GM21360 (cell line): ENCODE measurements around the gene PPP1R9A.
"Not testable (repeated sequence)": the region's sequence is repeated elsewhere in the genome, so short reads cannot be mapped to it uniquely, and the experiment has no call there.

ENCODE experiments used
- ATAC-seq: cut with Tn5 transposase; IDR thresholded peaks from one replicate; pipeline ENCODE4 v1.9.1; 2021; ENCODE audit warnings: mild to moderate bottlenecking, moderate library complexity; ENCODE audit not compliant: unreplicated experiment

PPP1R9A gene

GRCh38 chr7:94972296-94972695 is 64.9 kb downstream of the PPP1R9A start:
- no peak for ATAC-seq

GRCh38 chr7:94973844-94974243 is 66.5 kb downstream of the PPP1R9A start:
- ATAC-seq: no peak

GRCh38 chr7:94974423-94974822 is 67.0 kb downstream of the PPP1R9A start:
- ATAC-seq: no peak

GRCh38 chr7:94975336-94975735 is 67.9 kb downstream of the PPP1R9A start:
- ATAC-seq: no peak

GRCh38 chr7:94980418-94981142 is 73.2 kb downstream of the PPP1R9A start:
- ATAC-seq: no peak

- ATAC-seq: no peak
These were observed 88.5 kb downstream of the PPP1R9A start for GRCh38 chr7:94995921-94996320.

- no peak for ATAC-seq
These were observed 89.0 kb downstream of the PPP1R9A start for GRCh38 chr7:94996369-94996768.

GRCh38 chr7:94997547-94997946 is 90.2 kb downstream of the PPP1R9A start:
- ATAC-seq: no peak

- ATAC-seq: no peak
These were observed 91.1 kb downstream of the PPP1R9A start for GRCh38 chr7:94998266-94999068.

- ATAC-seq: no peak
These were observed 91.6 kb downstream of the PPP1R9A start for GRCh38 chr7:94999069-94999351.

GRCh38 chr7:94999601-95000000 is 92.2 kb downstream of the PPP1R9A start:
- ATAC-seq: not testable (repeated sequence)

- no peak for ATAC-seq
These were observed 93.9 kb downstream of the PPP1R9A start for GRCh38 chr7:95001258-95001657.

- ATAC-seq: no peak
These were observed 94.6 kb downstream of the PPP1R9A start for GRCh38 chr7:95001815-95002561.

GRCh38 chr7:95002775-95003174 is 95.4 kb downstream of the PPP1R9A start:
- no peak for ATAC-seq

GRCh38 chr7:95004618-95005247 is 97.3 kb downstream of the PPP1R9A start:
- ATAC-seq: no peak

- no peak for ATAC-seq
These were observed 98.6 kb downstream of the PPP1R9A start for GRCh38 chr7:95006010-95006409.

GRCh38 chr7:95008773-95009172 is 101.4 kb downstream of the PPP1R9A start:
- ATAC-seq: not testable (repeated sequence)

GRCh38 chr7:95011146-95011928 is 103.9 kb downstream of the PPP1R9A start:
- no peak for ATAC-seq

GRCh38 chr7:95011995-95012394 is 104.6 kb downstream of the PPP1R9A start:
- ATAC-seq: no peak

- no peak for ATAC-seq
These were observed 110.6 kb downstream of the PPP1R9A start for GRCh38 chr7:95018021-95018420.

- no peak for ATAC-seq
These were observed 118.6 kb downstream of the PPP1R9A start for GRCh38 chr7:95026018-95026417.
